HCT116 (cell line): ENCODE data around the gene AUTS2. TPM values are rescaled to one million over a fixed set of nuclear protein-coding genes. Genes with fewer than 3 reads are reported as not detected.

ENCODE experiments used
- ATAC-seq: fragments of 200-7000 bp; cut with Tn5 transposase; 2 replicates; pipeline ENCODE4 v1.9.1; 2020; ENCODE audit warnings: mild to moderate bottlenecking, moderate library complexity
- BruUV-seq: library from RNA; stranded (reverse); fragments of 400-500 nt; replicated peaks from 2 replicates; lab custom pipeline; 2021; lab: Mats Ljungman, UMichigan
- CTCF ChIA-PET: fragments of 300-600 bp; sonication (Branson Sonifier 250); formaldehyde crosslinking; loops from one replicate; lab custom pipeline; 2021; ENCODE audit warnings: antibody characterized with exemption; lab: Charles Lee
- POLR2A ChIA-PET: fragments of 300-600, 350-600 bp; sonication (Branson Sonifier 250); formaldehyde crosslinking; loops from one replicate; lab custom pipeline; 2021; ENCODE audit warnings: antibody characterized with exemption; lab: Charles Lee
- RAD21 ChIA-PET, 2 experiments: fragments of 300-600 bp; sonication (Branson Sonifier 250); formaldehyde crosslinking; loops; one replicate each; lab custom pipeline; 2023; ENCODE audit warnings: low total read pairs in 2 of 2; ENCODE audit not compliant: uncharacterized antibody in 2 of 2, unreplicated experiment in 2 of 2, low non-redundant PET in 1 of 2; lab: Charles Lee
- DNase-seq: peaks from one replicate; pipeline ENCODE4 v3.0.0-alpha.2; 2010; ENCODE audit warnings: low read depth, low spot score
- H2AFZ ChIP-seq: fragments of 200-600 bp; shearing (Covaris generic), sonication (generic); 2 replicates; pipeline ENCODE4 v1.6.1; 2017; ENCODE audit warnings: low read depth, mixed run types, mixed read lengths, antibody characterized with exemption, low read length; ENCODE audit not compliant: poor library complexity, severe bottlenecking
- H3K27ac ChIP-seq: 2 replicates; pipeline ENCODE4 v1.5.1; 2012; ENCODE audit warnings: low read depth, low read length
- H3K27me3 ChIP-seq: fragments of 200-600 bp; sonication (generic); 2 replicates; pipeline ENCODE4 v1.6.1; 2016; ENCODE audit warnings: mixed run types, low read length, mixed read lengths; ENCODE audit not compliant: insufficient read depth
- H3K36me3 ChIP-seq, 2 experiments: fragments of 200-500 bp in 1 of 2; fragments of 200-600 bp in 1 of 2; sonication (Bioruptor generic) in 1 of 2; sonication (generic) in 1 of 2; 2 replicates each; pipeline versions ENCODE4 v1.5.1 to v1.6.1; 2014 to 2016; ENCODE audit warnings: low read length in 2 of 2, inconsistent platforms in 1 of 2, mixed read lengths in 1 of 2, mixed run types in 1 of 2; ENCODE audit not compliant: insufficient read depth in 2 of 2, control insufficient read depth in 1 of 2
- H3K4me1 ChIP-seq, 2 experiments: fragments of 200-600 bp in 1 of 2; sonication (generic) in 1 of 2; 2 replicates each; pipeline versions ENCODE4 v1.5.1 to v1.6.1; 2012 to 2017; ENCODE audit warnings: low read length in 2 of 2, inconsistent platforms in 1 of 2, mild to moderate bottlenecking in 1 of 2, mixed read lengths in 1 of 2, mixed run types in 1 of 2, moderate library complexity in 1 of 2; ENCODE audit not compliant: insufficient read depth in 2 of 2, control insufficient read depth in 1 of 2
- H3K4me2 ChIP-seq: fragments of 200-600 bp; sonication (generic); 2 replicates; pipeline ENCODE4 v1.6.1; 2017; ENCODE audit warnings: mixed run types, low read length, mixed read lengths
- H3K4me3 ChIP-seq, 2 experiments: fragments of 200-600 bp in 1 of 2; sonication (generic) in 1 of 2; replicated peaks in 1 of 2; 2 replicates each; pipeline ENCODE4 v1.5.1; 2011 to 2016; ENCODE audit warnings: low read length in 2 of 2, control low read depth in 1 of 2, low read depth in 1 of 2, mild to moderate bottlenecking in 1 of 2, mixed read lengths in 1 of 2, mixed run types in 1 of 2
- H3K79me2 ChIP-seq: fragments of 200-600 bp; sonication (generic); 2 replicates; pipeline ENCODE4 v1.6.1; 2017; ENCODE audit warnings: mild to moderate bottlenecking, mixed run types, low read length, moderate library complexity, mixed read lengths; ENCODE audit not compliant: insufficient read depth
- H3K9ac ChIP-seq: fragments of 200-600 bp; sonication (generic); 2 replicates; pipeline ENCODE4 v1.6.1; 2016; ENCODE audit warnings: low read length, mixed read lengths
- H3K9me2 ChIP-seq: fragments of 200-600 bp; sonication (generic), shearing (Covaris generic); 2 replicates; pipeline ENCODE4 v1.6.1; 2017; ENCODE audit warnings: mixed run types, mild to moderate bottlenecking, moderate library complexity; ENCODE audit not compliant: insufficient read depth
- H3K9me3 ChIP-seq, 2 experiments: fragments of 200-500 bp in 1 of 2; fragments of 200-600 bp in 1 of 2; sonication (Bioruptor generic) in 1 of 2; sonication (generic) in 1 of 2; 2 replicates each; pipeline ENCODE4 v1.6.1; 2014 to 2017; ENCODE audit warnings: low read length in 2 of 2, mixed read lengths in 2 of 2, inconsistent platforms in 1 of 2, low read depth in 1 of 2, mild to moderate bottlenecking in 1 of 2, mixed run types in 1 of 2, moderate library complexity in 1 of 2; ENCODE audit not compliant: control insufficient read depth in 1 of 2, insufficient read depth in 1 of 2
- H4K20me1 ChIP-seq: fragments of 200-600 bp; sonication (generic), shearing (Covaris generic); 2 replicates; pipeline ENCODE4 v1.6.1; 2017; ENCODE audit warnings: mixed run types, mild to moderate bottlenecking, moderate library complexity; ENCODE audit not compliant: insufficient read depth
- ATF3 ChIP-seq: IDR thresholded peaks from 2 replicates; pipeline ENCODE4 v1.6.1; 2012
- EGR1 ChIP-seq: IDR thresholded peaks from 2 replicates; pipeline ENCODE4 v1.6.1; 2012; ENCODE audit warnings: low read depth
- ELF1 ChIP-seq: IDR thresholded peaks from 2 replicates; pipeline ENCODE4 v1.6.1; 2012; ENCODE audit warnings: low read depth, borderline replicate concordance
- EZH2 ChIP-seq: fragments of 200-600 bp; sonication (generic); IDR thresholded peaks from 2 replicates; pipeline ENCODE4 v1.6.1; 2017; ENCODE audit warnings: antibody characterized with exemption, mixed run types
- FOSL1 ChIP-seq: IDR thresholded peaks from 2 replicates; pipeline ENCODE4 v1.6.1; 2012; ENCODE audit warnings: low read depth
- JUND ChIP-seq: IDR thresholded peaks from 2 replicates; pipeline ENCODE4 v1.6.1; 2012
- SIN3A ChIP-seq: IDR thresholded peaks from 2 replicates; pipeline ENCODE4 v1.6.1; 2012; ENCODE audit warnings: low read depth
- ZBTB33 ChIP-seq: IDR thresholded peaks from 2 replicates; pipeline ENCODE4 v1.6.1; 2011; ENCODE audit warnings: mild to moderate bottlenecking, low read length, moderate library complexity; ENCODE audit not compliant: insufficient replicate concordance; ENCODE audit errors: extremely low read depth
- ZFX ChIP-seq: fragments of 450-650 bp; IDR thresholded peaks from 2 replicates; pipeline ENCODE4 v1.6.1; 2017
- ZNF274 ChIP-seq: fragments of 200-500 bp; sonication (Bioruptor generic); IDR thresholded peaks from 2 replicates; pipeline ENCODE4 v1.6.1; 2014; ENCODE audit warnings: mild to moderate bottlenecking, low read depth, low read length, inconsistent platforms
- intact Hi-C: fragments of 100-400 bp; cut with micrococcal nuclease; formaldehyde crosslinking; loops from 2 replicates; pipeline ENCODE4 v1.10.0; 2022
- total RNA-seq: library from RNA; stranded (reverse); gene quantifications from one replicate; pipeline ENCODE4 v1.2.1, GENCODE V29; 2021; ENCODE audit not compliant: unreplicated experiment

AUTS2 gene
- total RNA-seq, 1 experiment from 2014 or later = 0.93 TPM

GRCh38 chr7:70356787-70357328 lies 758.6 kb downstream of the AUTS2 start:
- no peaks in the 10 kb centered on the region for H3K36me3 ChIP-seq
- H2AFZ ChIP-seq = no peak overlapping the region
- H4K20me1 ChIP-seq = no peaks in the 10 kb centered on the region
- no peaks in the 10 kb centered on the region for H3K4me1 ChIP-seq
- peaks cover 3 to 27% of the 10 kb centered on the region in 2 experiments; a peak in 2 of 4 replicates for H3K9me3 ChIP-seq
- BruUV-seq = no TSS peak
- no peak overlapping the region for H3K27ac ChIP-seq
- no peak for TF ChIP-seq EZH2
- TF ChIP-seq ELF1 = no peak
- TF ChIP-seq FOSL1 = no peak
- no peak for TF ChIP-seq EGR1
- TF ChIP-seq ZNF274 = no peak
- no peak for TF ChIP-seq ATF3
- no peak for TF ChIP-seq JUND
- no peak for TF ChIP-seq ZFX
- TF ChIP-seq SIN3A = no peak
- TF ChIP-seq ZBTB33 = no peak
- H3K9me2 ChIP-seq = no peaks in the 10 kb centered on the region
- no peak overlapping the region for H3K4me3 ChIP-seq
- RAD21 ChIA-PET = no interaction called here
- no peaks in the 10 kb centered on the region for H3K79me2 ChIP-seq
- H3K4me2 ChIP-seq = no peak overlapping the region
- H3K9ac ChIP-seq = no peak overlapping the region
- ATAC-seq (no peak), DNase-seq (no peak)
- CTCF ChIA-PET = no interaction called here
- intact Hi-C loops = no loop called here
- POLR2A ChIA-PET = no interaction called here
- no peaks in the 10 kb centered on the region for H3K27me3 ChIP-seq
